Measurements from ENCODE around the gene RAPGEF1.

- TF ChIP-seq CTCF (IDR thresholded peaks at IDR 0.05) (no peak), POLR2AphosphoS5 (IDR thresholded peaks at IDR 0.05; ENCODE audit: insufficient read depth in 1 of 2, low read depth in 1 of 2) (no peak)
Observed at GRCh38 chr9:131706608-131706970, 33.3 kb downstream of the RAPGEF1 start.

Data from vagina (tissue), 2 donors.